Hepatocyte (in vitro differentiated cells): ENCODE data around the gene RIN2. TPM values are rescaled to one million over a fixed set of nuclear protein-coding genes. Genes with fewer than 3 reads are reported as not detected.

Experiments
- DNase-seq: peaks from one replicate; pipeline ENCODE4 v3.0.0-alpha.2; 2016; ENCODE audit warnings: low spot score
- H2AFZ ChIP-seq: fragments of 200-600 bp; sonication (generic); 2 replicates; pipeline ENCODE4 v1.6.0; 2016; ENCODE audit warnings: antibody characterized with exemption, mild to moderate bottlenecking
- H3K27ac ChIP-seq: fragments of 200-600 bp; sonication (generic); 2 replicates; pipeline ENCODE4 v1.5.1; 2016; ENCODE audit warnings: mild to moderate bottlenecking
- H3K27me3 ChIP-seq: fragments of 200-600 bp; sonication (generic); 2 replicates; pipeline ENCODE4 v1.6.1; 2016
- H3K36me3 ChIP-seq: fragments of 200-600 bp; sonication (generic); replicated peaks from 2 replicates; pipeline ENCODE4 v1.5.1; 2016; ENCODE audit warnings: low read depth; ENCODE audit not compliant: insufficient read depth
- H3K4me1 ChIP-seq: fragments of 200-600 bp; sonication (generic); 2 replicates; pipeline ENCODE4 v1.5.1; 2016; ENCODE audit warnings: mild to moderate bottlenecking, moderate library complexity; ENCODE audit not compliant: insufficient read depth
- H3K4me2 ChIP-seq: fragments of 200-600 bp; sonication (generic); 2 replicates; pipeline ENCODE4 v1.6.0; 2016
- H3K4me3 ChIP-seq: fragments of 200-600 bp; sonication (generic); 2 replicates; pipeline ENCODE4 v1.5.1; 2016; ENCODE audit warnings: mild to moderate bottlenecking
- H3K79me2 ChIP-seq: fragments of 200-600 bp; sonication (generic); 2 replicates; pipeline ENCODE4 v1.6.0; 2017; ENCODE audit warnings: mild to moderate bottlenecking
- H3K9me2 ChIP-seq: fragments of 200-600 bp; sonication (generic); replicated peaks from 2 replicates; pipeline ENCODE4 v1.6.0; 2017; ENCODE audit warnings: mild to moderate bottlenecking; ENCODE audit not compliant: insufficient read depth
- H3K9me3 ChIP-seq: fragments of 200-600 bp; sonication (generic); 2 replicates; pipeline ENCODE4 v1.5.1; 2016; ENCODE audit warnings: low read depth, mild to moderate bottlenecking
- H4K20me1 ChIP-seq: fragments of 200-600 bp; sonication (generic); 2 replicates; pipeline ENCODE4 v1.6.0; 2016; ENCODE audit warnings: mild to moderate bottlenecking; ENCODE audit not compliant: insufficient read depth, poor library complexity, severe bottlenecking
- CTCF ChIP-seq: fragments of 200-600 bp; sonication (generic); IDR thresholded peaks from 2 replicates; pipeline ENCODE4 v1.5.1; 2016; ENCODE audit warnings: antibody characterized with exemption, mild to moderate bottlenecking; ENCODE audit not compliant: poor library complexity
- EZH2 ChIP-seq: fragments of 200-600 bp; sonication (generic); IDR thresholded peaks from 2 replicates; pipeline ENCODE4 v1.6.1; 2016; ENCODE audit warnings: antibody characterized with exemption, mild to moderate bottlenecking, borderline replicate concordance
- EZH2phosphoT487 ChIP-seq: fragments of 200-600 bp; sonication (generic); IDR thresholded peaks from one replicate; pipeline ENCODE4 v1.6.1; 2018; ENCODE audit warnings: antibody characterized with exemption, mild to moderate bottlenecking, low read depth, moderate library complexity; ENCODE audit not compliant: unreplicated experiment, severe bottlenecking
- WGBS: methylation state at CpG from one replicate; pipeline ENCODE4 v1.1.6; 2016; ENCODE audit warnings: low lambda C conversion rate; ENCODE audit errors: missing lambda C conversion rate; 5-methylcytosine and 5-hydroxymethylcytosine counted together
- polyA plus RNA-seq: library from polyadenylated mRNA; unstranded; fragments of >200 nt; fragmentation: Nextera tagmentation; extraction: Ambion mirVana; gene quantifications from 2 replicates; pipeline ENCODE4 v1.2.1, GENCODE V29; 2016
- total RNA-seq: library from RNA; depleted of rRNA; stranded (reverse); fragments of >200 nt; gene quantifications from 2 replicates; pipeline ENCODE4 v1.2.3, GENCODE V29; 2014

RIN2 gene
- total and polyA plus RNA-seq, 2 experiments from 2014 or later, result 24.5 to 39.0 TPM

DNA sequence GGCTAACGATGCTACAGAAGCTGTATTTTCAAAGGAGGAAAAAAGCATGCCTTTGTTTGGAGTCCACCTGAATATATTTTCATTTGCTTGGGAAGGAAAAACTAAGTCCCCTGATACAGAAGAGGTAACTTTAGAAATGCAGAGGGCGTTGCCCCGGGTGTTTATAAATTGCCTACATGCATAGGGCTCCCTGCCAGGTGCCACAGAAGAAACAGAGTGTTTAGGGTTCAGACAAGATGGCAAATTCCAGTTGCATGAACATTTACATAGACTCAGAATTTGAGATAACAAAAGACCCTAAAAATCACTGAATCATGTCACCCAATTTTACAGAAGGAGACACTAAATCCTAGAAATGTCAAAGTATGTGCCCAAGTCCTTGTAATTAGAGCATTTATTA is 19.9 kb downstream of the RIN2 start:
- H3K36me3 ChIP-seq, result no peaks in the 10 kb centered on the region
- no peak for TF ChIP-seq EZH2
- no peak for TF ChIP-seq CTCF
- no peak for TF ChIP-seq EZH2phosphoT487
- no peaks in the 10 kb centered on the region for H3K9me3 ChIP-seq
- H3K79me2 ChIP-seq, result peaks cover 29% of the 10 kb centered on the region
- no peaks in the 10 kb centered on the region for H3K27me3 ChIP-seq
- no peak overlapping the region for H3K4me2 ChIP-seq
- no peaks in the 10 kb centered on the region for H3K9me2 ChIP-seq
- no peak for DNase-seq
- H3K27ac ChIP-seq, result no peak overlapping the region
- H3K4me3 ChIP-seq, result no peak overlapping the region
- WGBS, result 64% methylated on average over 3 of the region's 3 CpGs
- H4K20me1 ChIP-seq, result no peaks in the 10 kb centered on the region
- H2AFZ ChIP-seq, result no peak overlapping the region
- peaks cover 34% of the 10 kb centered on the region for H3K4me1 ChIP-seq

- H3K4me1 ChIP-seq, result peaks cover 34% of the 10 kb centered on the region
- no peak overlapping the region for H3K27ac ChIP-seq
- no peaks in the 10 kb centered on the region for H3K27me3 ChIP-seq
- no peak for DNase-seq
- no peak overlapping the region for H3K4me3 ChIP-seq
- H3K79me2 ChIP-seq, result peaks cover 26% of the 10 kb centered on the region
- no peaks in the 10 kb centered on the region for H3K9me3 ChIP-seq
- H3K36me3 ChIP-seq, result no peaks in the 10 kb centered on the region
- H3K4me2 ChIP-seq, result no peak overlapping the region
- 88% methylated on average over 3 of the region's 3 CpGs for WGBS
- no peak for TF ChIP-seq EZH2phosphoT487
- TF ChIP-seq CTCF, result no peak
- TF ChIP-seq EZH2, result no peak
- H2AFZ ChIP-seq, result no peak overlapping the region
- H3K9me2 ChIP-seq, result no peaks in the 10 kb centered on the region
- H4K20me1 ChIP-seq, result no peaks in the 10 kb centered on the region
Measured at GRCh38 chr20:19778404-19778803, 20.3 kb downstream of the RIN2 start.

DNA sequence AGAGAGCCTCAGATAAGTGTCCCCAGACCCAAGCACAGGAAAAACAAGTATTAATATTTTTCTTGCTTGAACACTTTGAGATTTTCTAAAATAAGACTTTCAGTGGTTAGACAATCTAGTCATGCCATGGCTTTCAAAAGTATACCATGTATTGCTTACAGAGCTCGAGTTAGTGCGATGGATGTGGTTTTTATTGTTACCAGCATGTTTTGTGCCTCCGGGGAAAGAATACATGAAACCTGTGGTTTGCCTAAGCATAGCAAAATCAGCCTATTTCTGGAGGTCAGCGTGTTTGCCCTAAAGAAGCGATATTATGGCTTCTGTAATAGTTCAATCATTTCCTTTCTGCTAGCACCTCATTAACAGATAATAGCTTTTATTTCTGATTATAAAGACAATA is 21.6 kb downstream of the RIN2 start:
- Histone ChIP-seq H3K27me3 (no peaks in the 10 kb centered on the region), H3K9me2 (no peaks in the 10 kb centered on the region), H4K20me1 (no peaks in the 10 kb centered on the region), H3K79me2 (peaks cover 22% of the 10 kb centered on the region), H3K36me3 (no peaks in the 10 kb centered on the region), H3K9me3 (no peaks in the 10 kb centered on the region), H3K27ac (no peak overlapping the region), H3K4me2 (no peak overlapping the region), H2AFZ (no peak overlapping the region), H3K4me1 (peaks cover 42% of the 10 kb centered on the region), H3K4me3 (no peak overlapping the region)
- WGBS, result 69% methylated on average over 5 of the region's 5 CpGs
- TF ChIP-seq EZH2 (no peak), CTCF (no peak), EZH2phosphoT487 (no peak)
- no peak for DNase-seq

DNA sequence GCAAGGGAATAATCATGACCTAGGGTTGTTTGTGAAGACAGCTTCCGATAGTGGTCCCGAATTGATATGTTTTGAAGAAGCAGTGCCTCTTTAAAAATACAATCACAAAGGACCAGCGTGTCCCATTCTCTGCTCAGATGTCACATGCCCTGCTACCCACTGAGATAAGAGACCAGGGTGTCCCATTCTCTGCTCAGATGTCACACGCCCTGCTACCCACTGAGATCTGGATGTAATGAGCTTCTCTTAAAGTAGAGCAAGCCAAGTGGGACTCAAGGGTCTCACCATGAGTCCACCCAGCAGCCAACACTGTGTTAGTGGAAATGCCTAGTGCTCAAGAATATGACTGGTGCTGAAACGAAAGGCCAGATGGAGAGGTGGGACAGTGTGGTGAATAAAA is 22.2 kb downstream of the RIN2 start:
- Histone ChIP-seq H3K27me3 (no peaks in the 10 kb centered on the region), H3K9me3 (no peaks in the 10 kb centered on the region), H3K4me2 (no peak overlapping the region), H3K36me3 (no peaks in the 10 kb centered on the region), H3K4me1 (peaks cover 40% of the 10 kb centered on the region), H3K79me2 (peaks cover 22% of the 10 kb centered on the region), H2AFZ (no peak overlapping the region), H3K27ac (no peak overlapping the region), H4K20me1 (no peaks in the 10 kb centered on the region), H3K4me3 (no peak overlapping the region), H3K9me2 (no peaks in the 10 kb centered on the region)
- 84% methylated on average over 5 of the region's 5 CpGs for WGBS
- TF ChIP-seq EZH2phosphoT487 (no peak), EZH2 (no peak), CTCF (no peak)
- DNase-seq, result no peak
